ENCODE measurements around the gene RAI14.

DNA sequence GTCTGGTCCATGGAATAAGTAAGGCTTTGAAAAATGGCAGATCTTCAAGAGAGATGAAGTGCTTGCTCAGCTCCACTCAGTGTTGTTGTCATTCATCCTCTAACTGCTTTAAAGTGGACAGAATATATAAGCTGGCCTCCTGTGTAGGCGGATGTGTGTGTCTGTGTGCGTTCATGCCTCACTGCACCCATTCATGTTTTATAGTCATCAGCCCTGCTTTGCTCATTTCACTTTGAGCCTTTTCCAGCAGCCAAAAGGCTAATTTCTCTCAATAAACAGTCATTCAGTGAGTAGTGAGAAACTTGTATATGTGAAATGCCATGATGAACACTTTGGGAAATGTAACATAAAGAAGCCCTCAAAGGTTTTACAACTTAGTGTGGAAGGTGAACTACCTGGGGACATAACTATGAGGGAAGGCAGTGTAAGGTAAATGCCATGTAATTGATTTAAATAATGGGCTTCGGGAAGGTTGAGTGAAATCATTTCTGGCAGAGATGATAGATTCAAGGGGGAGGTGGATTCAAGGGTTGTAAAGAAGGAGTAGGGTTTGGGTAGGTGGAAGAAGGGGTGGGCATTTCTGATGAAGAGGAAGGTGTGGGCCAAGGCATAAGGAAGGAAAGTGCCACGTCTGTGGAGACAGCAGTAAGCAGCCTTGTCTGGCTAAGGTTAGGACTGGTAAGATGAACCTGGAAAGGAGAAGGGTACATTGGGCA, 198.5 kb downstream of the RAI14 start:
- TF ChIP-seq POLR2A (IDR thresholded peaks at IDR 0.05) (no peak), CTCF (IDR thresholded peaks at IDR 0.05 in 4 of 5, conservative IDR thresholded peaks at IDR 0.05 in 1 of 5) (no peak)
